GM10266 (cell line): ENCODE results near the gene RETREG3.
"Not testable (repeated sequence)": the region's sequence is repeated elsewhere in the genome, so short reads cannot be mapped to it uniquely, and the experiment has no call there.

Source experiments
- DNase-seq: peaks from one replicate; pipeline ENCODE4 v3.0.0; 2012; ENCODE audit errors: extremely low spot score
- CTCF ChIP-seq: IDR thresholded peaks from 2 replicates; pipeline ENCODE4 v1.5.1; 2012; ENCODE audit warnings: mild to moderate bottlenecking, low read depth; ENCODE audit not compliant: control insufficient read depth, insufficient read depth; ENCODE audit errors: missing control alignments

RETREG3 gene

GRCh38 chr17:42547001-42547461 is 62.1 kb downstream of the RETREG3 start:
- TF ChIP-seq CTCF = no peak
- DNase-seq = no peak

DNA sequence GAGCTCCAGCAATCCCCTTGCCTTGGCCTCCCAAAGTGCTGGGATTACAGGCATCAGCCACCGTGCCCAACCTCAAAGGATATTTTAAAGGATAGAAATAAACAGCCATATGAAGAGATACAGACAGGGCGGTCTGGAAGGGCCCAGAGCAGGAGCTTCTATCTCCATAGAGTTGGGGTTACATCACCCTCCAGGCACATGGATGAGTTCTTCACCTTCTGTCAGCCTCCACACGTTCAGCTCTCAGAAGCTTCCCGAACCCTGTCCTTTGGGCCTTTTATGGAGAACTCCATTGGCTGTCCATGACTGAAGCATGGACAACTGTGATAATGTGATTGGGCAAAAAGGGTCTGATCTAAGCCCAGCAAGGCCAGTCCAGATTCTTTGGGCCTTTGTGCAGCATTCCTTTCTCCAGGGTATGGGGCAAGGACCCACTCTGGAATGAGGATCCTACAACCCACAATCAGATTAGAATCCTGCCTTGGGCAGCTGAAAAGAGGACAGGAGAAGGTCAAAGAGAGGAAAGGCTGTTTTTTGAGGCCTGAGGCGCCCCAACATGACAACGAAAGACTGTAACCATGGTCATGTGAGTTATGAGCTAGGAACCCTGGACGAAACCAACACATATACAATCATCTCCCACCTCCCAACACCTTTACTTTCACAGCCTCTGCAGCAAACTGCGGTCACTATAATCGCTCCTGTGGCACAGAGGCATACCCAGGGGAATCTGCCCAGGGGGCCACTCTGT is 63.2 kb downstream of the RETREG3 start:
- DNase-seq = not testable (repeated sequence)

DNA sequence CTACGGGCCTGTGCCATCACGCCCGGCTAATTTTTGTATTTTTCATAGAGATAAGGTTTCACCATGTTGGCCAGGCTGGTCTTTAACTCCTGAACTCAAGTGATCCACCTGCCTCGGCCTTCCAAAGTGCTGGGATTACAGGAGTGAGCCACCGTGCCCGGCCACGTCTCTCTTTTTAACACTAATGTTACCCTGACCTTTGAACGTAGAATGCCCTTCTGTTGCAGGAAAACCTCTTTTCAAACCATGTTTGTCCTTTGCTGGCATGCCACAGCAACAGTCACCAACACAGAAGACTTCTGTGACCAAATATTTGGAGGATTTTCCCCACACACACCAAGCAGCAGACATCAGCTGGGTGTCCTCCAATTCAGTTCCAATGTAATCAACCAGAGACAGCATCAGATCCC is 64.3 kb downstream of the RETREG3 start:
- TF ChIP-seq CTCF = no peak
- DNase-seq = no peak

DNA sequence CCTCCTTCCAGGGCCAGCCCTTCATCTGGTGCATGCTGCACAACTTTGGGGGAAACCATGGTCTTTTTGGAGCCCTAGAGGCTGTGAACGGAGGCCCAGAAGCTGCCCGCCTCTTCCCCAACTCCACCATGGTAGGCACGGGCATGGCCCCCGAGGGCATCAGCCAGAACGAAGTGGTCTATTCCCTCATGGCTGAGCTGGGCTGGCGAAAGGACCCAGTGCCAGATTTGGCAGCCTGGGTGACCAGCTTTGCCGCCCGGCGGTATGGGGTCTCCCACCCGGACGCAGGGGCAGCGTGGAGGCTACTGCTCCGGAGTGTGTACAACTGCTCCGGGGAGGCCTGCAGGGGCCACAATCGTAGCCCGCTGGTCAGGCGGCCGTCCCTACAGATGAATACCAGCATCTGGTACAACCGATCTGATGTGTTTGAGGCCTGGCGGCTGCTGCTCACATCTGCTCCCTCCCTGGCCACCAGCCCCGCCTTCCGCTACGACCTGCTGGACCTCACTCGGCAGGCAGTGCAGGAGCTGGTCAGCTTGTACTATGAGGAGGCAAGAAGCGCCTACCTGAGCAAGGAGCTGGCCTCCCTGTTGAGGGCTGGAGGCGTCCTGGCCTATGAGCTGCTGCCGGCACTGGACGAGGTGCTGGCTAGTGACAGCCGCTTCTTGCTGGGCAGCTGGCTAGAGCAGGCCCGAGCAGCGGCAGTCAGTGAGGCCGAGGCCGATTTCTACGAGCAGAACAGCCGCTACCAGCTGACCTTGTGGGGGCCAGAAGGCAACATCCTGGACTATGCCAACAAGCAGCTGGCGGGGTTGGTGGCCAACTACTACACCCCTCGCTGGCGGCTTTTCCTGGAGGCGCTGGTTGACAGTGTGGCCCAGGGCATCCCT is 65.7 kb downstream of the RETREG3 start:
- TF ChIP-seq CTCF = no peak
- no peak for DNase-seq

- DNase-seq = no peak
- TF ChIP-seq CTCF = no peak
Observed at GRCh38 chr17:42541041-42541833, 67.9 kb downstream of the RETREG3 start.

- DNase-seq = not testable (repeated sequence)
Observed at GRCh38 chr17:42540558-42540957, 68.6 kb downstream of the RETREG3 start.

DNA sequence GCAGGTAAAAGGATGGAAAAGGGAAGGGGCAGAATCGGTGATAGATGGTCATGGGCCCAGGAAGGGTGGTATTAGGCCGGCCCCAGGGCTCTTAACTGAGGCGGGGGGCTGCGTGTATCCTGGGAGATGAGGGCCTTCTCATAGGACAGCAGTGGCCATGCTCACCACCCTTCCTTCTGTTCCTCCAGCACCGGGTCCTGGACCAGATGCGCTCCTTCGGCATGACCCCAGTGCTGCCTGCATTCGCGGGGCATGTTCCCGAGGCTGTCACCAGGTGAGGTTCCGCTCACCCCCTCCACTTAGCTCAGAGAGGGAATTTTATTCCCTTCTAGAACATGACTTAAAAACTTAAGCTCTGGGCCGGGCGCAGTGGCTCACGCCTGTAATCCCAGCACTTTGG is 70.7 kb downstream of the RETREG3 start:
- no peak for TF ChIP-seq CTCF
- DNase-seq = no peak
